Mesenteric fat pad (tissue), 1 donor: ENCODE data around the gene DCHS2. TPM values are rescaled to one million over a fixed set of nuclear protein-coding genes. Genes with fewer than 3 reads are reported as not detected.

Experiments
- DNase-seq: peaks from one replicate; pipeline ENCODE4 v3.0.0-alpha.2; 2020; ENCODE audit warnings: low spot score
- total RNA-seq: library from RNA; stranded (reverse); fragmentation: NEBNext Ultra II Directional; extraction: Animal tissue kit (Norgen Biotek cat#: 25700); gene quantifications from one replicate; pipeline ENCODE4 v1.2.1, GENCODE V29; 2021
- donor health status: DM: yes; HTN: yes; CAD: no.

The DCHS2 gene
- total RNA-seq, 1 donor from 2014 or later = 0.32 TPM

GRCh38 chr4:154319736-154320135 is 171.9 kb downstream of the DCHS2 start:
- no peak for DNase-seq

- no peak for DNase-seq
Observed at GRCh38 chr4:154317201-154317999, 174.2 kb downstream of the DCHS2 start.

GRCh38 chr4:154315741-154316140 is 175.9 kb downstream of the DCHS2 start:
- no peak for DNase-seq

- DNase-seq = no peak
Observed at GRCh38 chr4:154314248-154314647, 177.4 kb downstream of the DCHS2 start.

GRCh38 chr4:154313004-154313585 is 178.5 kb downstream of the DCHS2 start:
- DNase-seq = no peak

GRCh38 chr4:154312246-154312645 is 179.4 kb downstream of the DCHS2 start:
- no peak for DNase-seq

GRCh38 chr4:154310578-154310977 is 181.0 kb downstream of the DCHS2 start:
- DNase-seq = no peak

GRCh38 chr4:154308207-154308606 is 183.4 kb downstream of the DCHS2 start:
- DNase-seq = no peak

- DNase-seq = no peak
Observed at GRCh38 chr4:154307451-154307850, 184.1 kb downstream of the DCHS2 start.

GRCh38 chr4:154305616-154306015 is 186.0 kb downstream of the DCHS2 start:
- no peak for DNase-seq

GRCh38 chr4:154304679-154305078 is 186.9 kb downstream of the DCHS2 start:
- DNase-seq = no peak

GRCh38 chr4:154294652-154295350 is 196.8 kb downstream of the DCHS2 start:
- DNase-seq = no peak

- no peak for DNase-seq
Observed at GRCh38 chr4:154293427-154293826, 198.2 kb downstream of the DCHS2 start.

GRCh38 chr4:154292589-154292988 is 199.0 kb downstream of the DCHS2 start:
- no peak for DNase-seq

GRCh38 chr4:154277172-154277571 is 214.4 kb downstream of the DCHS2 start:
- no peak for DNase-seq

- DNase-seq = no peak
Observed at GRCh38 chr4:154276496-154276895, 215.1 kb downstream of the DCHS2 start.

GRCh38 chr4:154254999-154255398 is 236.6 kb downstream of the DCHS2 start:
- no peak for DNase-seq

GRCh38 chr4:154234576-154234975 is 257.0 kb downstream of the DCHS2 start:
- no peak for DNase-seq

- DNase-seq = no peak
Observed at GRCh38 chr4:154231806-154232478, 259.7 kb downstream of the DCHS2 start.

- DNase-seq = no peak
Observed at GRCh38 chr4:154230723-154231122, 260.9 kb downstream of the DCHS2 start.

- DNase-seq = no peak
Observed at GRCh38 chr4:154230091-154230490, 261.5 kb downstream of the DCHS2 start.

- DNase-seq = no peak
Observed at GRCh38 chr4:154222875-154223274, 268.7 kb downstream of the DCHS2 start.
